Upper lobe of right lung (tissue), 1 donor: ENCODE data around the gene DBR1. TPM values are rescaled to one million over a fixed set of nuclear protein-coding genes. Genes with fewer than 3 reads are reported as not detected.

Experiments used
- ATAC-seq: fragments of 200-7000 bp; cut with Tn5 transposase; one replicate; pipeline ENCODE4 v1.9.1; 2020; ENCODE audit warnings: mild to moderate bottlenecking, moderate library complexity
- DNase-seq: peaks from one replicate; pipeline ENCODE4 v3.0.0-alpha.2; 2020
- H3K27ac ChIP-seq: fragments of 200-600 bp; one replicate; pipeline ENCODE4 v1.8.0; 2022
- H3K27me3 ChIP-seq: fragments of 200-600 bp; one replicate; pipeline ENCODE4 v1.8.0; 2022; ENCODE audit warnings: mild to moderate bottlenecking
- H3K36me3 ChIP-seq: fragments of 200-600 bp; one replicate; pipeline ENCODE4 v1.8.0; 2022
- H3K4me1 ChIP-seq: fragments of 200-600 bp; one replicate; pipeline ENCODE4 v1.8.0; 2022
- H3K4me3 ChIP-seq: fragments of 200-600 bp; one replicate; pipeline ENCODE4 v1.8.0; 2022; ENCODE audit warnings: mild to moderate bottlenecking
- H3K9me3 ChIP-seq: fragments of 200-600 bp; one replicate; pipeline ENCODE4 v1.8.0; 2022
- CTCF ChIP-seq: fragments of 200-600 bp; IDR thresholded peaks from one replicate; pipeline ENCODE4 v1.8.0; 2022; ENCODE audit warnings: antibody characterized with exemption
- intact Hi-C: fragments of 100-400 bp; cut with DNase I; formaldehyde crosslinking; loops from one replicate; pipeline ENCODE4 v1.11.0; 2022
- total RNA-seq: library from RNA; stranded (reverse); fragmentation: NEBNext Ultra II Directional; extraction: Animal tissue kit (Norgen Biotek cat#: 25700); gene quantifications from one replicate; pipeline ENCODE4 v1.2.1, GENCODE V29; 2021
- donor health status: DM: no; HTN: yes; CAD: no; lungs with severe emphysema.

DBR1 gene
- total RNA-seq, 1 donor from 2014 or later: 14.8 TPM

DNA sequence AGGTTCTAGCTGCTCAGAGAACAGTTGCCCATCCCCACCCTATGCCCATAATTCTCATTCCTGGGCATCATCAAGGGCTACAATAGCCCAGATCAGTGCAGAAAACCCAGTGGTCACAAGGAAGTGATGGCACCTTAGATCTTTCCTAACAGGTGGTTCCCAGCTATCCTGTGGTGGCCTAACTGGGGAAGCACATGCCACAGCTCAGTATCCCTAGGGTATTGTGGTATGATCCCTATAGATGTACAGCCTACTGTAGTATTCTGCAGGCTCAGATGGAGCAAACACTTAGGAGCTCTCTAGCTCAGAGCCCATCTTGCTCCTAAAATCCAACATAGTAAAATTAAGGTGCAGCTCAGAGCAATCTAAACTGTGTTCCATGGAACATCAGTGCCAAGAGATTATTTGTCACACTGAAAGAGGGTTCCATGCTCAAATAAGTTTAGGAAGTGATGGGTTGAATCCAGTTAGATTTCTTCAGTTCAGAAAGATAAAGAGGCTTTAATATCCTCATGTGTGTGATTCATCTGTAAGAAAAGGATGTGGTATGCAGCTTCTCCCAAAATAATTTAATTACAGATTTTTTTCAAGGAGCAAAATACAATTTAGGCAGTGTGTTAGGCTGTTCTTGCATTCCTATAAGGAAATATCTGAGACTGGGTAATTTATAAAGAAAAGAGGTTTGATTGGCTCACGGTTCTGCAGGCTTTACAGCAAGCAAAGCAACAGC is 46.9 kb downstream of the DBR1 start:
- H3K36me3 ChIP-seq: no peaks in the 10 kb centered on the region
- ATAC-seq: no peak
- H3K4me1 ChIP-seq: no peaks in the 10 kb centered on the region
- no peak for TF ChIP-seq CTCF
- DNase-seq: no peak
- H3K27ac ChIP-seq: no peak overlapping the region
- H3K9me3 ChIP-seq: no peaks in the 10 kb centered on the region
- no peak overlapping the region for H3K4me3 ChIP-seq
- intact Hi-C loops: no loop called here
- H3K27me3 ChIP-seq: no peaks in the 10 kb centered on the region

GRCh38 chr3:138125548-138126221 is 49.0 kb downstream of the DBR1 start:
- peak overlapping the region; percentile 26 for H3K27ac ChIP-seq
- no peaks in the 10 kb centered on the region for H3K27me3 ChIP-seq
- no peaks in the 10 kb centered on the region for H3K36me3 ChIP-seq
- DNase-seq (no peak), ATAC-seq (peak; percentile 90)
- H3K9me3 ChIP-seq: no peaks in the 10 kb centered on the region
- H3K4me1 ChIP-seq: no peaks in the 10 kb centered on the region
- H3K4me3 ChIP-seq: no peak overlapping the region
- no peak for TF ChIP-seq CTCF
- intact Hi-C loops: no loop called here

- Histone ChIP-seq H3K36me3 (no peaks in the 10 kb centered on the region), H3K27me3 (no peaks in the 10 kb centered on the region), H3K4me3 (no peak overlapping the region), H3K27ac (peak overlapping the region; percentile 21), H3K4me1 (no peaks in the 10 kb centered on the region), H3K9me3 (no peaks in the 10 kb centered on the region)
- intact Hi-C loops: no loop called here
- DNase-seq (peak; percentile 68), ATAC-seq (peak; percentile 67)
- no peak for TF ChIP-seq CTCF
Observed at GRCh38 chr3:138124706-138125355, 49.9 kb downstream of the DBR1 start.

DNA sequence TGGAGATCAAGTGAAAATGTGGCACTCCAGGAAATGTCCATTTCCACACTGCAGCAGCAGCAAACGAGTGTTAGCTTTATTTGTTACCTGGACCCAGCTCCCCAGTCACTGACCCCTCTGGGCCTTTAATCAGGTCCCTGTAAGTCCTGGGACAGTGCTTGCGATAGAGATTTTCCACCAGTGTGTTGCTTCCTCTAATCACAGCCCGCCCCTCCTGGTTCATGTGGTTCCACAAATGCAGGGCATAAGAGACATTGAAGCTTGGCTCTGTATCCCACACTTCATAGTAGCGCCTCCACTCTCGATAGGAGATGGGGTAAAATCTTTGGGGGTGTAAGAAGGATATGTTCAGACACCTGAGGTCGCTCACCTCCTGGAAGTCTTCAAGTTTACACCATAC is 50.5 kb downstream of the DBR1 start:
- no peak for DNase-seq

GRCh38 chr3:138119423-138119766 is 55.3 kb downstream of the DBR1 start:
- DNase-seq (no peak), ATAC-seq (no peak)
- intact Hi-C loops: loop anchor here (5.0 kb wide), 1 partner anchor 47 kb away; no protein-coding TSS in a partner anchor
- H3K9me3 ChIP-seq: no peaks in the 10 kb centered on the region
- peak overlapping the region; percentile 27 for H3K27ac ChIP-seq
- H3K27me3 ChIP-seq: no peaks in the 10 kb centered on the region
- H3K36me3 ChIP-seq: no peaks in the 10 kb centered on the region
- H3K4me3 ChIP-seq: no peak overlapping the region
- TF ChIP-seq CTCF: no peak
- H3K4me1 ChIP-seq: peaks cover 5% of the 10 kb centered on the region

More for the DNA sequence above, 50.5 kb downstream of the DBR1 start:
- intact Hi-C loops: no loop called here
- peak; percentile 65 for ATAC-seq
- Histone ChIP-seq H3K36me3 (no peaks in the 10 kb centered on the region), H3K9me3 (no peaks in the 10 kb centered on the region), H3K4me1 (no peaks in the 10 kb centered on the region), H3K27ac (no peak overlapping the region), H3K4me3 (no peak overlapping the region), H3K27me3 (no peaks in the 10 kb centered on the region)
- no peak for TF ChIP-seq CTCF
